Superior temporal gyrus (tissue), 1 donor: ENCODE results near the gene ANKIB1.
A peak's percentile ranks its signal among the peaks of the same experiment; 100 is the strongest.
"Not testable (repeated sequence)": the region's sequence is repeated elsewhere in the genome, so short reads cannot be mapped to it uniquely, and the experiment has no call there.

Experiments used
- DNase-seq: peaks from one replicate; pipeline ENCODE4 v3.0.0-alpha.2; 2016; ENCODE audit errors: extremely low spot score

Gene ANKIB1, protein sequence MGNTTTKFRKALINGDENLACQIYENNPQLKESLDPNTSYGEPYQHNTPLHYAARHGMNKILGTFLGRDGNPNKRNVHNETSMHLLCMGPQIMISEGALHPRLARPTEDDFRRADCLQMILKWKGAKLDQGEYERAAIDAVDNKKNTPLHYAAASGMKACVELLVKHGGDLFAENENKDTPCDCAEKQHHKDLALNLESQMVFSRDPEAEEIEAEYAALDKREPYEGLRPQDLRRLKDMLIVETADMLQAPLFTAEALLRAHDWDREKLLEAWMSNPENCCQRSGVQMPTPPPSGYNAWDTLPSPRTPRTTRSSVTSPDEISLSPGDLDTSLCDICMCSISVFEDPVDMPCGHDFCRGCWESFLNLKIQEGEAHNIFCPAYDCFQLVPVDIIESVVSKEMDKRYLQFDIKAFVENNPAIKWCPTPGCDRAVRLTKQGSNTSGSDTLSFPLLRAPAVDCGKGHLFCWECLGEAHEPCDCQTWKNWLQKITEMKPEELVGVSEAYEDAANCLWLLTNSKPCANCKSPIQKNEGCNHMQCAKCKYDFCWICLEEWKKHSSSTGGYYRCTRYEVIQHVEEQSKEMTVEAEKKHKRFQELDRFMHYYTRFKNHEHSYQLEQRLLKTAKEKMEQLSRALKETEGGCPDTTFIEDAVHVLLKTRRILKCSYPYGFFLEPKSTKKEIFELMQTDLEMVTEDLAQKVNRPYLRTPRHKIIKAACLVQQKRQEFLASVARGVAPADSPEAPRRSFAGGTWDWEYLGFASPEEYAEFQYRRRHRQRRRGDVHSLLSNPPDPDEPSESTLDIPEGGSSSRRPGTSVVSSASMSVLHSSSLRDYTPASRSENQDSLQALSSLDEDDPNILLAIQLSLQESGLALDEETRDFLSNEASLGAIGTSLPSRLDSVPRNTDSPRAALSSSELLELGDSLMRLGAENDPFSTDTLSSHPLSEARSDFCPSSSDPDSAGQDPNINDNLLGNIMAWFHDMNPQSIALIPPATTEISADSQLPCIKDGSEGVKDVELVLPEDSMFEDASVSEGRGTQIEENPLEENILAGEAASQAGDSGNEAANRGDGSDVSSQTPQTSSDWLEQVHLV

DNA sequence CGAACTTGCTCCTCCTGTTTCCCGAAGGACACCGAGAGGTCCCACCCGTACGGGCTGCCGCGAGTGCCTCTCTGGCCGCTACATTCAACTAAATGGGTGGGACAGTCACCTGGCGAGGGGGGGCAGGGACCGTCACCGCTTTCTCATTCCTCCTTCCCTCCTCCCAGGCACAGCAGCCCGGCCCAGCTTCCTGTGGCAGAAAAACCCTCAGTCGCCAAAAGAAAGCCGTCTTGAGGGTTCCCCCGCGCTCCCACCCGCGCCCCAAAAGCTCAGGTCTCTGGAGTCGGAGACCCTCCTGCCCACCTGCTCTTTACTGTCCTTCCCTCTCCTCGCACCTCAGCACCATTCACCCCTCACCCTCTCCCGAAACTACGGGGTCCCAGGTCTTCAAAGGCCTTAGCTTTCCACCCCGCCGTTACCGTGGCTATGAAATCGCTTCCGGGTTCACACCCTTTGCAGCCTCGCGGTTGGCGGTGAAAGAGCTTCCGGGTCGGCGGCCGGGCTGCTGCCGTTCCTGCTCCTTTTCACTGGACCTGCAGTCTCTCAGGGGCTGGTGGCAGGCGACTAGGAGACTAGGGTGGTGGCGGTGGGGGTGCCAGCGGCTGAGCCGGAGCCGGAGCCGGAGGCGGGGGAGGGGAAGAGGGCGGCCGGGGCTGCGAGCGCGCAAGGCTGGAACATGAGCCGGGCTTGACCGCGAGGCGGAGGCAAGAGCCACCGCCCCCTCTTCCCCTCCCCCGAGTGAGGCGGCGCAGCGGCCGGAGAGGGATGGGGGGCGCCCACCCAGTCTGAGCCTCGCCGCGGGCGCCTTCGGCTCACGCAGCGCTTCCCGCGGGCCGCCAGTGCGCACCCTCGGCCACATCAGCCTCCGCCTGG lies at the start of gene ANKIB1, which contains the start of gene KRIT1:
Gene ANKIB1, plus strand, starts transcription at position 488 of the 873 bp plus-strand sequence. CDS start 49,005 bp downstream, outside the sequence.
Gene KRIT1, minus strand, starts transcription at position 428 of the 873 bp plus-strand sequence. CDS start 3,779 bp downstream, outside the sequence.
- DNase-seq, result peak; percentile 91

DNA sequence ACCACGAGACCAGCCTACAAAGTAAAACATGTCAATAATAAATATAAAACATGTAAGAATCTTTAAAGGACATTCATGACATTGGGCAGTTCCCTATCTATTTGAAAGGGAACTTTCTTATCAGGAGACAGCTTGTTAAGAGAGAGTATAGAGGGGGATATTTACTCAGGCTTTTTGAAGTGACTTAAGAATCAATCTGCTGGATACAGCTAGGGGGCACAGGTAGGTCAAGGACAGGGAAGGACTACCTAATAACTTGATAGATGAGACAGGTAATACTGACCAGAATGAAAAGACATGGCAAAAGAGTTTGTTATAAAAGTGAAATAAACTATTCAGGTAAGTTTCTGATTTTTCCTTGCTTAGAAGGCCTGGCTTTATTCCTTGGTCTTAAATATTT lies 45.0 kb upstream of the ANKIB1 start:
- DNase-seq, result no peak

DNA sequence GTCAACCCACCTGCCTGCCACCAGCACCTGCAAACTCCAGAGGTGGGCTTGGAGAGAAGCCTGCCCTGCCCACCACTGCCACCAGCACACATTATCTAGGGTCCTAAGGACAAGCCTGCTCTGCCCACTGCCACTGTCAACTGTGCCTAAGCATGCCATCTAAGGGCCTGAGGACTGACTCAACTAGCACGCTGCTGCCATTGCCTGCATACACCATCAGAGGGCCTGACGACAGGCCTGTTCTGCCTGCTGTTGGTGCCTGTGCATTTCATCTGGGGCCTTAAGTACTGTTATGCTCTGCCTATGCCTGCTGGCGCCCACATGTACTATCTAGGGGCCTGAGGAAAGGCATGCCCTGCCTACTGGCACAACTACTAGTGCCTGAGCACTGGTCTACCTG lies 39.8 kb upstream of the ANKIB1 start:
- no peak for DNase-seq

DNA sequence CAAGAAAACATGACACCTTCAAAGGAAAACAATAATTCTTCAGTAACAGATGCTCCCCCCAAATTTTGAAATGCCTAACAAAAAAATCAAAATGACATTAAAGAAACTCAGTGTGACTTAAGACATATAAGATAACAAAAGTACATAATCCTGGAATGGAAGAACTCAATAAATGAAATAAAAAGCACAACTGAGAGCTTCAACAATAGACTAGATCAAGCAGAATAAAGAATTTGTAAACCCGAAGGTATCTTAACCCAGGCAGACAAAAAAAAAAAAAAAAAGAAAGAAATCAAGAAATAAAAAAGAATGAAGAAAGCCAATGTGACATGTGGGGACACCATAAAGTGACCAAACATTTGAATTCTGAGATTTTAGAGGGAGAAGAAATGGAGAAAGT lies 39.1 kb upstream of the ANKIB1 start:
- DNase-seq, result no peak

DNA sequence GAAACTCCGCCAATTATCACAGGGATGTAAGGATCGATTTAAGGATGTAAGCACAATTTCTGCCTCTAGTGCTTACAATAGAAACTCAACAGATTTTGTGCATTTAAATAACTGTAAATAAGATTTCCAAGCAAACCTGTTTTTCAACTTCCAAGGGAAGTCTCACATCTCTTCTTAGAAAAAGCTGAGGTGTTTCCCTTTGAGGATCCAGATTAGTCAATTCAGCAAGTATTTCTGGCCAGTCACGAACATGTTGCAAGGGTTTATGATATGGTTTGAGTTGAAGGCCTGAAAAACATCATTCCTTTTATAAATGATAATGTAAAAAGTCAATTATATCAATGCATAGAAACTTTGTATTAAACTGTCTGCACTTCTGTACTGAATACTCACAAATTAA lies 24.0 kb upstream of the ANKIB1 start:
- DNase-seq, result no peak

DNA sequence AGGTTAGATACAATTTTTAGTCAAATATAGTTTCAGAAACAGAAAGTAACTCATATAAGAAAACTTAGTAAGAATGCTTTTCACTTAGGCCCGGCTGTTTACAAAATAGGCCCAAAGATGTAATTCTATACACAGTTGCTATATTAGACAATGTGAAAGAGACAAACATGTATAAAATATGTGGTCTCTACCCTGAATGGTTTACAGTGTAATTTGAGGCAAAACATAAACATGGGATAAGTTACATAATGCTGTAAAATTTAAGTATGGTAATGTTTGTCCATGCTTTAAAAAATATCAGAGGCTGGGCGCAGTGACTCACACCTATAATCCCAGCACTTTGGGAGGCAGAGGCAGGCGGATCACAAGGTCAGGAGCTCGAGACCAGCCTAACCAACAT lies 18.8 kb upstream of the ANKIB1 start:
- no peak for DNase-seq

DNA sequence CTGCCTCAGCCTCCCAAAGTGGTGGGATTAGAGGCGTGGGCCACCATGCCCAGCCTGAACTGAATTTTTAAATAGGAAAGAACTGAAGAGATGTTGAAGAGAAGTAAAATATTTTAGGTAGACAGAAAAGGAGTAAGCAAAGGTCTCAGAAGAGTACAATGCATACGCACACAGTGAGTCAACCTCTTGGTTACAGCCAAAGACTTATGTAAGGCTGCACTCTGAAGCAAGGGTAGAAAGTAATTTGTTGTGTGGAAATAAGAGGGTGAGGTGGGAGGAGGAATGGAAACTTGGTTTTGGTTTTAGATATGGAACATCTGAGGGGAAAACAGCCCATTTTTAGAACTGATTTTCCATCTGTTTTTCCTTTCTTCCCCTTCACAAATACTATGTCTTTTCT lies 17.7 kb upstream of the ANKIB1 start:
- DNase-seq, result no peak

DNA sequence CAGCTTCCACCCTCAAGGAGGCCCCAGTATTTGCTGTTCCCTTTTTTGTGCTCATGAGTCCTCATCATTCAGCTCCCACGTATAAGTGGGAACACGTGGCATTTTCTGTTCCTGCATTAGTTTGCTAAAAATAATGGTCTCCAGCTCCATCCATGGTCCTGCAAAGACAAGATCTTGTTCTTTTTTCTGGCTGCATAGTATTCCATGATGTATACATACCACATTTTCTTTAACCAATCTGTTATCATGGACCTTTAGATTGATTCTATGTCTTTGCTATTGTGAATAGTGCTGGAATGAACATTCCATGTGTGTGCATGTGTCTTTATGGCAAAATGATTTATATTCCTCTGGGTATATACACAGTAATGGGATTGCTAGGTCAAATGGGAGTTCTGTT lies 17.0 kb upstream of the ANKIB1 start:
- DNase-seq, result no peak

DNA sequence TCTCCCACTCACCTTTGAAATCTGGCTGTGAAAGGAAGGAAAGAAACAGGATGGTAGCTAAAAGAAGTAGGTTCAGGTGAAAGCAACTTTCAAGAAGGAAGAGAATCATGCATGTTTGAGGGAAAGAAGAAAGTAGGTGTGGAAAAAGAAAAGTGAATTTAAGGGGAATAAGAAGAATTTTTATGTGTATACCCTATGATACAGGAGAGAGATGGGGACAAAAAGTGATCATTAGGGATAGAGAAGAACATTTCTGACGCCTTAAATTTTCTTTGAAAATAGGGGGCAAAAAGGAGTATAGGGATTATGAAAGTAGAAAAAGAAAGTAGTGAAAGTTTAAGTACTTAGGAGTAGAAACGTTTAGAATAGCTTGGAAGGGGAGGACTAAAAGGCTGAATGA lies 15.2 kb upstream of the ANKIB1 start:
- no peak for DNase-seq

DNA sequence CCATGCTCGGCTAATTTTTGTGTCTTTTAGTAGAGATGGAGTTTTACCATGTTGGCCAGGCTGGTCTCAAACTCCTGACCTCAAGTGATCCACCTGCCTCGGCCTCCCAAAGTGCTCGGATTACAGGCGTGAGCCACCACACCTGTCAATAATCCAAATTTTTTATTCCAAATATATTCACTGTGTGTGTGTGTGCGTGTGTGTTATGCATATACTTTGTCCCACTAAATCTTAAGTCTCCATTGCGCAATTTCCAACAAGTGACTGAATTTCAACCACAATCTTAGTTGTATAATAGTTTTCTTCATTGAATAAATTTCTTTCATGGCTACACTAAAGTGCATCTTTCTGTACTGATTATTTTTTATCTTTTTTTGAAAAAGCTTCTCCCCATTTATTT lies 2.8 kb upstream of the ANKIB1 start:
- DNase-seq, result no peak

DNA sequence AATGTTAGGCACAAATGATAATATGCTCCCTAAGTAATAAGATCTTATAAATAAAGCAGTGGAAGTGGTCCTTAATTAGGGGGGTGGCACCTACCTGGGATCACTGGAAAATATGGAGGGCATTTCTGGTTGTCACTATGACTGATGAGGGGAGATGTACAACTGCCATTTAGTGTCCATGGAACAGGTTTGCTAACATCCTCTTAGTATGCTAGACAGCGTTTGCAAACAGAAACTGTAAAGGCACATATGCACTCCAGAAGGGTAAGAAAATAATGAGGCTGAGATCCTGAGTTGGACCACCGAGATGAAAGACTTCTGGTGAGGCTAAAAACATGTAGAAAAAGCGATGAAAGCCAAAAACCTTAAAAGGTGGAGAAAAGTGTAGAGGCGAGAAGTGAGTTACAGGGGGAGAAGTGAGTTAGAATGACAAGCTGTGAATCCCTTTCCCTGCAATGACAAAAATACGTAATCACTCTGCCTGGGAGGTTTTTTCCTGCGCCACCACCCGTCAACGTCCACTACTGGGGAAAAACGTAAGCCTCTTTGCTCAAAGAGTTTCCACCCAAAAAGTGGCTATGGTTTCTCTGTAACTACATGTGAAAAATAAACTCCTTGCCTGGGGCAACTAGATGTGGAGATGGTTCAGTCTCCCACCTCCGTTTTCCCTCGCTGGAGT lies 827 bp upstream of the ANKIB1 start:
- peak; percentile 65 for DNase-seq

DNA sequence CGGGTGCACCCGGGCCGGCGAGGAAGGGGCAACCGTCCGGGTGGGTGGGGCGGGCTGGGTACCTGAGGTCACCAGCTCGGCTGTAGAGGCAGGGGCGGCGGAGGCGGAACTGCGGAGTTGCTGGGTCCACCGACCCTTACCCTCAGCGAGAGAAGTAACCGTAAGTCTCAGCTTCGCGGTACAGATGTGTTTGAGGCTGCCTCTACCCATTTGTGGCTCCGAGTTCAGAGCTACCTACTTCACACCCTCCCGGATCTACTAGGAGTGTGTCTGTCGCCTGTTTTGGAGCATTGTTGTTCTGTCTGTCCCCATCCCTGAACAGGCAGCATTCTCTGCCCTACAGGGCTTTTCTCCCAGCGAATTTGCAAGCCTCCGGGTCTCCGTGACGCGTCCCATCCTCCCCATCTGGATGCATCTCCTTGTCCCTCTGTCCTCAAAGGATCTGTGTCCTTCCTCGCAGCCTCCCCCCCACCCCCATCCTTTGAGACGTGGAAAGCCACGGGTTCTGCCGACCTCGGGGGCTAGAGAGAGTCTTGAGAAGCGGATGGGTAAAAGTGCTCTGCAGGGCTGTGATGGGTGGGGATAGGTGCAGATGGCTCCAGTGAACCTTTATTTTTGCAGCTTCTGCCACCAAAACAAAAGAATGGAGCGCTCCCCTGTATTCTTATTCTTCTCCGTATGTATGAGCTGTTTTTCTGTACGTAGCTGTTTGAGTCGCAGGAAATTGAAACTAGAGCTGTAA lies 757 bp downstream of the ANKIB1 start:
- peak; percentile 71 for DNase-seq

DNA sequence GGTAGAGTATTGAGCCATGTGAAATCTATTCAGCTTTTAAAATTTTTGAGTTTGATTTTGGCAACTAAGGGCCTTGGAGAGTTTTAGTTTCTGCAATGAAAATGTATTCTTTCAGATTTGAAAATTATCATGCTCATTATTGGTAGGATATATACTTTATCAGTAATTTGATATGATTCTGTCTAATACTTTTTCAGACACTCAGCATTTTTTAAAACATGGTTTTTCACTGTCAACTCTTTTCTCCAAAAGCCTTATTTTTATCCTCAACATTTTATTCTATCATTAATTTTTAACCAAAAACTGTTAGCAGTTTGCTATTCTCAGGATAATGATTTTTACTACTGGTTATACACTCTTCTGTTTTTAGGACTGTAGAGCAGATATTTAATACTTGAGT lies 4.8 kb downstream of the ANKIB1 start:
- DNase-seq, result no peak

DNA sequence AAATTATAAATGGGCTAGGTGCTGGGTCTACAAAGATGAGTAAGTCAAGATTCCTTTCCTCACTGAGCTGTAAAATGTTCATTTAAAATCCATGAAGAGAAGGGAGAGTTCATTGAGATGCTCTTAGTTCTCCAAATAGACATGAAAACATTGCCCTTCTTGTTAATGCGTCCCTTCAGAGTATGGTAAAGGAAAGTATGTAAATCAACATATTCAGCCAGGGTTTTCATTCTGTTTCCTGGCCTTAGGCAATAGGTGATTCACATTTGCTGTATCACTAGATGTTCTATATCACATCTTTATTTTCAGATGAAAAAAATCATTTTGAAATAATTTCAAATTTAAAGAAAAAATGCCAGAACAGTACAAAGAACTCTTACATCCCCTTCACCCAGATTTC lies 5.4 kb downstream of the ANKIB1 start:
- peak; percentile 19 for DNase-seq

DNA sequence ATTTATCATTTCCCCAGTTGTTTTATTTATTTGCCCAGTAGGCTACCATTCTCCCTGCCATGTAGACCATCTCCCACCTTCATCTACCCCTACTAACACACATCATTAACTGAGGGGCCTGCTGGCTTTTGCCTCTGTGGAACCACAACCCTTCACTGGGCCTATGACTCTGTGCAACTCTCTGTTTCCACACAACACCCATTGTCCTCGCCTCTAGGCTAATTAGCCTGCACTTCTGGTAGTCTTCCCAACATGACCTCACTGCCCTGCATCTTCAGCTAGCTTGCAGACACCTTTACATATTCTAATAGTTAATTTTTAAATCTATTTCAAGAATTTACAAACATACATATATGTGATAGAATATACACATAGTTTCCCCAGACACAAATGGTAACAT lies 7.5 kb downstream of the ANKIB1 start:
- peak; percentile 90 for DNase-seq

DNA sequence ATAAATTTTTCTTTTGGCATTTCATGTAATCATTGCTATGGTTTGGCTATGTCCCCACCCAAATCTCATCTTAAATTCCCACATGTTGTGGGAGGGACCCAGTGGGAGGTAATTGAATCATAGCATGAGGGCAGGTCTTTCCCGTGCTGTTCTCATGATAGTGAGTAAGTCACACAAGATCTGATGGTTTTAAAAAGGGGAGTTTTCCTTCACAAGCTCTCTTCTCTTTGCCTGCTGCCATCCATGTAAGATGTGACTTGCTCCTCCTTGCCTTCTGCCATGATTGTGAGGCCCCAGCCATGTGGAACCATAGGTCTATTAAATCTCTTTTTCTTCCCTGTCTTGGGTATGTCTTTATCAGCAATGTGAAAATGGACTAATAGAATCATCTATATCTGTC lies 9.0 kb downstream of the ANKIB1 start:
- not testable (repeated sequence) for DNase-seq

DNA sequence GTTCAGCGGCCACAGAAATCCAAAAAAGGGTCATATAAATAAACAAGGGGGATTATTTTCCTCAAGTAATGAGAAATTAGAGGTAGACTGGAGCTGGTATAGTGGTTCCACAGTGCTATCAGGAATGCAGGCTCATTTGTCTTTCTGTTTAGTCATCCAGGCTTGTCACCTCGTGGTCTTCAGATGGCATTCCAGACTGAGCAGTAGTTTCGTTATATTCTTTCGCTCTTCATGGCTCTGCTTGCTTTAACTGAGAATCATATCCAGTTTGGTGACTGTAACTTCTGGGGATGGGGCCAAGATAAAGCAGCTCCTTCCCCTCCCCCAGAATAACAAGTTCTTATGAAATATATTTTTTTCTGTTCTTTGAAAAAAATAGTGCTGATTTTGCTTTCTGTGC lies 9.5 kb downstream of the ANKIB1 start:
- no peak for DNase-seq

DNA sequence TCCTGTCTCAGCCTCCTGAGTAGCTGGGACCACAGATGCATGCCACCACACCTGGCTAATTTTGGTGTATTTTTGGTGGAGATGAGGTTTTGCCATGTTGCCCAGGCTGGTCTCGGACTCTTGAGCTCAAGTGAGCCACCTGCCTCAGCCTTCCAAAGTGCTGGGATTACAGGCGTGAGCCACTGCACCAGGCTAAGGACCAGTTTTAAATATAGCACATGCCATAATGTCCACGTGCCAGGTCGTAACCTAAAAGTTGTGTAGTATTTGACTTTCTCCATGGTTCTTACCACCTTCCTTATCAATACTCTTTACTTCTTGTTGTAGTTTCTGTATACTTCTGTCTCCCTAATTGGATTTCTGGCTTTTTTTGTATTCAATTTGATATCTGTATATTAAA lies 13.3 kb downstream of the ANKIB1 start:
- no peak for DNase-seq

DNA sequence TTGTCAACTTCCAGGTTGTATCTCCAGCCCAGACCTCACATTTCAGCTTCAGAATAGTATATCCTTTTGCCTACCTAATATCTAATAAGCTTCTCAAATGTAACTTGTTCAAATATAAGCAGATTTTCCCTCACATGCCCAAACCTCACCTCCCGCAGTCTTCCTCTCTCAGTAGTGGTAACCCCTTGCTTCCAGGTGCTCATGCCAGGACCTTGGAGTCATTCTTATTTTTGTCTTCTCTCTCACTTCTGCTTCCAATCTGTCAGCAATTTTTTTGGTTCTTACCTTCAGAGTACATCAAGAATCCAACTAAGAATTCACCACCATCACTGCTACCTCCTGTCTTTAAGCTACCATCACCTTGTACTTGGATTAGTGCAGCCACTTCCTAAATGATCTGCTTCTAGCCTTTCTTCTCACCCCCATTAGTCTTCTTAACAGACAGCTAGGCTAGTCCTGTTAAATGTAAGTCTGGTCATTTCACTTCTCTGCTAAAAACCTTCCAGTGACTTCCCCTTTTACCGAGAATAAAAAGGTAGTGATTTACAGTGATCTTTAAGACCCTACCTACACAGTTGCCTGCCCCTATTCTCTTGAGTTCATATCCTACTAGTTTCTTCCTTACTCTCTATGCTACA lies 14.0 kb downstream of the ANKIB1 start:
- no peak for DNase-seq
